K562 (cell line): ENCODE results near the gene SDCCAG8. TPM values are rescaled to one million over a fixed set of nuclear protein-coding genes. Genes with fewer than 3 reads are reported as not detected.

Experiments
- CBFB ChIP-seq: sonication (generic); formaldehyde crosslinking; IDR thresholded peaks from 2 replicates; pipeline ENCODE4 v1.4.0; 2020; ENCODE audit warnings: mild to moderate bottlenecking, missing genetic modification reagents
- EGR1 ChIP-seq: fragments of 450-650 bp; conservative IDR thresholded peaks from 2 replicates; pipeline ENCODE4 v1.6.1; 2017; ENCODE audit warnings: mild to moderate bottlenecking
- EP300 ChIP-seq: IDR thresholded peaks from 2 replicates; pipeline ENCODE4 v1.6.1; 2012; ENCODE audit warnings: low read length, improper control_type of control experiment
- FIP1L1 ChIP-seq: fragments of 200-400 bp; formaldehyde crosslinking; IDR thresholded peaks from 2 replicates; pipeline ENCODE4 v1.6.1; 2018; ENCODE audit warnings: mild to moderate bottlenecking, low read depth, low read length; ENCODE audit not compliant: poor library complexity, severe bottlenecking
- FOXJ2 ChIP-seq: fragments of 200-800 bp; sonication (Bioruptor generic); IDR thresholded peaks from 2 replicates; pipeline ENCODE4 v1.6.1; 2016; ENCODE audit warnings: missing genetic modification characterization, missing compliant biosample characterization
- GABPB1 ChIP-seq: sonication (generic); formaldehyde crosslinking; IDR thresholded peaks from 2 replicates; pipeline ENCODE4 v1.8.0; 2022; ENCODE audit warnings: mild to moderate bottlenecking, missing genetic modification reagents
- MEIS2 ChIP-seq: fragments of 450-650 bp; IDR thresholded peaks from 2 replicates; pipeline ENCODE4 v1.6.1; 2014; ENCODE audit warnings: mild to moderate bottlenecking; ENCODE audit not compliant: partially characterized antibody
- NFIC ChIP-seq: fragments of 450-650 bp; IDR thresholded peaks from 2 replicates; pipeline ENCODE4 v1.6.1; 2017; ENCODE audit warnings: mild to moderate bottlenecking, inconsistent platforms
- RB1 ChIP-seq: fragments of 450-650 bp; IDR thresholded peaks from 2 replicates; pipeline ENCODE4 v1.6.1; 2017; ENCODE audit warnings: low read depth, mild to moderate bottlenecking
- RBBP5 ChIP-seq: fragments of 200-600 bp; sonication (generic); IDR thresholded peaks from 2 replicates; pipeline ENCODE4 v1.6.1; 2012; ENCODE audit warnings: borderline replicate concordance, mild to moderate bottlenecking, low read length, control low read depth, inconsistent platforms; ENCODE audit not compliant: insufficient read depth, poor library complexity, severe bottlenecking
- SAFB ChIP-seq: fragments of 200-400 bp; formaldehyde crosslinking; IDR thresholded peaks from 2 replicates; pipeline ENCODE4 v1.6.1; 2017; ENCODE audit warnings: low read depth, low read length, borderline replicate concordance
- SIN3B ChIP-seq: fragments of 450-650 bp; IDR thresholded peaks from 2 replicates; pipeline ENCODE4 v1.6.1; 2017; ENCODE audit warnings: low read depth, mild to moderate bottlenecking, moderate library complexity
- ZBTB12 ChIP-seq: fragments of 250-450 bp; sonication (Bioruptor Pico); IDR thresholded peaks from 2 replicates; pipeline ENCODE4 v1.4.0; 2020
- ZBTB2 ChIP-seq: fragments of 450-650 bp; IDR thresholded peaks from 2 replicates; pipeline ENCODE4 v1.6.1; 2016; ENCODE audit warnings: antibody characterized with exemption
- ZNF263 ChIP-seq: sonication (generic); formaldehyde crosslinking; IDR thresholded peaks from 2 replicates; pipeline ENCODE4 v1.8.0; 2022; ENCODE audit warnings: mild to moderate bottlenecking, missing genetic modification reagents, borderline replicate concordance
- ZNF384 ChIP-seq: IDR thresholded peaks from 2 replicates; pipeline ENCODE4 v1.6.1; 2012; ENCODE audit warnings: low read depth, low read length, improper control_type of control experiment
- polyA plus RNA-seq, 8 experiments: library from polyadenylated mRNA; depleted of rRNA in 4 of 8; stranded (reverse) in 5 of 8; unstranded in 3 of 8; fragments of >200 nt; fragmentation: Nextera tagmentation in 2 of 8; fragmentation: Illumina TruSeq in 1 of 8; extraction: Ambion mirVana in 2 of 8; extraction: Trizol in 1 of 8; gene quantifications; 2 replicates each; pipeline versions ENCODE4 v1.2.1 to v1.2.3, GENCODE V29; 2011 to 2014; ENCODE audit warnings: inconsistent platforms in 1 of 8, missing spikeins in 1 of 8
- total RNA-seq, 7 experiments: library from RNA; depleted of rRNA in 6 of 7; stranded (reverse); fragments of >200 nt in 6 of 7; fragmentation: Illumina TruSeq in 2 of 7; extraction: Trizol in 2 of 7; gene quantifications; 2 replicates each; pipeline versions ENCODE4 v1.2.1 to v1.2.3, GENCODE V29; 2011 to 2021; ENCODE audit warnings: low replicate concordance in 1 of 7
- TF ChIP-seq, protein P1 (sequence below): fragments of 450-650 bp; formaldehyde crosslinking; IDR thresholded peaks from 2 replicates; pipeline ENCODE4 v1.4.0; 2020; ENCODE audit warnings: mild to moderate bottlenecking, moderate library complexity
- TF ChIP-seq, protein P2 (sequence below), 2 experiments: fragments of 450-650 bp; IDR thresholded peaks; 2 replicates each; pipeline ENCODE4 v1.6.1; 2018; ENCODE audit warnings: mild to moderate bottlenecking in 2 of 2, low read depth in 1 of 2; ENCODE audit not compliant: partially characterized antibody in 2 of 2

SDCCAG8 gene
- total and polyA plus RNA-seq, 9 of the 15 experiments (the other 6 are each of a cell fraction or from before 2014, with no cell fraction given) = 17.9 to 36.7 (median 25.4) TPM

- TF ChIP-seq GABPB1 (CRISPR knock-in tag) = peak; percentile 93
- TF ChIP-seq, protein P1, sequence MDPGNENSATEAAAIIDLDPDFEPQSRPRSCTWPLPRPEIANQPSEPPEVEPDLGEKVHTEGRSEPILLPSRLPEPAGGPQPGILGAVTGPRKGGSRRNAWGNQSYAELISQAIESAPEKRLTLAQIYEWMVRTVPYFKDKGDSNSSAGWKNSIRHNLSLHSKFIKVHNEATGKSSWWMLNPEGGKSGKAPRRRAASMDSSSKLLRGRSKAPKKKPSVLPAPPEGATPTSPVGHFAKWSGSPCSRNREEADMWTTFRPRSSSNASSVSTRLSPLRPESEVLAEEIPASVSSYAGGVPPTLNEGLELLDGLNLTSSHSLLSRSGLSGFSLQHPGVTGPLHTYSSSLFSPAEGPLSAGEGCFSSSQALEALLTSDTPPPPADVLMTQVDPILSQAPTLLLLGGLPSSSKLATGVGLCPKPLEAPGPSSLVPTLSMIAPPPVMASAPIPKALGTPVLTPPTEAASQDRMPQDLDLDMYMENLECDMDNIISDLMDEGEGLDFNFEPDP (CRISPR knock-in tag) = 0 out of 2 replicates have a peak, but pooled peaks have one; percentile 6
- TF ChIP-seq SAFB = 0 out of 2 replicates have a peak, but pooled peaks have one; percentile 24
- TF ChIP-seq EGR1 = peak; percentile 53
- TF ChIP-seq ZBTB2 = peak; percentile 95
- no peak for TF ChIP-seq ZNF384
- TF ChIP-seq FOXJ2 (tag) = peak; percentile 58; the same call in 1 of the 2 replicates
- TF ChIP-seq CBFB = peak; percentile 84; the same call in 1 of the 2 replicates
- peak; percentile 84 for TF ChIP-seq FIP1L1
- 0 out of 2 replicates have a peak, but pooled peaks have one; percentile 17 for TF ChIP-seq RB1
- TF ChIP-seq RBBP5 = peak; percentile 96
- TF ChIP-seq ZNF263 = peak; percentile 92
- TF ChIP-seq ZBTB12 (CRISPR knock-in tag) = peak; percentile 73
- peak; percentile 62; the same call in 1 of the 2 replicates for TF ChIP-seq NFIC
- TF ChIP-seq SIN3B = peak; percentile 39; the same call in 1 of the 2 replicates
- no peak; the same call in 1 of the 2 replicates for TF ChIP-seq EP300
- peak; percentile 84 for TF ChIP-seq MEIS2
- TF ChIP-seq, protein P2, sequence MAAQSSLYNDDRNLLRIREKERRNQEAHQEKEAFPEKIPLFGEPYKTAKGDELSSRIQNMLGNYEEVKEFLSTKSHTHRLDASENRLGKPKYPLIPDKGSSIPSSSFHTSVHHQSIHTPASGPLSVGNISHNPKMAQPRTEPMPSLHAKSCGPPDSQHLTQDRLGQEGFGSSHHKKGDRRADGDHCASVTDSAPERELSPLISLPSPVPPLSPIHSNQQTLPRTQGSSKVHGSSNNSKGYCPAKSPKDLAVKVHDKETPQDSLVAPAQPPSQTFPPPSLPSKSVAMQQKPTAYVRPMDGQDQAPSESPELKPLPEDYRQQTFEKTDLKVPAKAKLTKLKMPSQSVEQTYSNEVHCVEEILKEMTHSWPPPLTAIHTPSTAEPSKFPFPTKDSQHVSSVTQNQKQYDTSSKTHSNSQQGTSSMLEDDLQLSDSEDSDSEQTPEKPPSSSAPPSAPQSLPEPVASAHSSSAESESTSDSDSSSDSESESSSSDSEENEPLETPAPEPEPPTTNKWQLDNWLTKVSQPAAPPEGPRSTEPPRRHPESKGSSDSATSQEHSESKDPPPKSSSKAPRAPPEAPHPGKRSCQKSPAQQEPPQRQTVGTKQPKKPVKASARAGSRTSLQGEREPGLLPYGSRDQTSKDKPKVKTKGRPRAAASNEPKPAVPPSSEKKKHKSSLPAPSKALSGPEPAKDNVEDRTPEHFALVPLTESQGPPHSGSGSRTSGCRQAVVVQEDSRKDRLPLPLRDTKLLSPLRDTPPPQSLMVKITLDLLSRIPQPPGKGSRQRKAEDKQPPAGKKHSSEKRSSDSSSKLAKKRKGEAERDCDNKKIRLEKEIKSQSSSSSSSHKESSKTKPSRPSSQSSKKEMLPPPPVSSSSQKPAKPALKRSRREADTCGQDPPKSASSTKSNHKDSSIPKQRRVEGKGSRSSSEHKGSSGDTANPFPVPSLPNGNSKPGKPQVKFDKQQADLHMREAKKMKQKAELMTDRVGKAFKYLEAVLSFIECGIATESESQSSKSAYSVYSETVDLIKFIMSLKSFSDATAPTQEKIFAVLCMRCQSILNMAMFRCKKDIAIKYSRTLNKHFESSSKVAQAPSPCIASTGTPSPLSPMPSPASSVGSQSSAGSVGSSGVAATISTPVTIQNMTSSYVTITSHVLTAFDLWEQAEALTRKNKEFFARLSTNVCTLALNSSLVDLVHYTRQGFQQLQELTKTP (IDR thresholded peaks at IDR 0.05; ENCODE audit: low read depth in 1 of 2, partially characterized antibody in 2 of 2) = peak in 1 of 2 experiments; percentile 95
Measured at GRCh38 chr1:243254927-243255790, 682 bp upstream of the SDCCAG8 start, which contains the start of gene CEP170 (continued).
